Upper lobe of left lung (tissue), 4 donors: ENCODE measurements around the gene OR52D1.

Experiments used
- CTCF ChIP-seq, 6 experiments: fragments of 450-650 bp in 4 of 6; fragments of 200-600 bp in 2 of 6; sonication (generic) in 2 of 6; IDR thresholded peaks; one replicate each; pipeline ENCODE4 v1.5.1; 2016 to 2019; ENCODE audit warnings: antibody characterized with exemption in 6 of 6
- POLR2A ChIP-seq, 4 donors: fragments of 450-650 bp; IDR thresholded peaks; one replicate each; pipeline ENCODE4 v1.5.1; 2016 to 2017; ENCODE audit warnings: antibody characterized with exemption in 4 of 4, mild to moderate bottlenecking in 2 of 4

- TF ChIP-seq CTCF (IDR thresholded peaks at IDR 0.05) (no peak), POLR2A (IDR thresholded peaks at IDR 0.05) (no peak)
These were observed 16.0 kb downstream of the OR52D1 start for GRCh38 chr11:5504403-5504921.
